Panc1 (cell line): ENCODE results near the gene ORMDL1. TPM values are rescaled to one million over a fixed set of nuclear protein-coding genes. Genes with fewer than 3 reads are reported as not detected.

Experiments
- ATAC-seq: fragments of 200-7000 bp; cut with Tn5 transposase; 2 replicates; pipeline ENCODE4 v1.9.1; 2020; ENCODE audit warnings: mild to moderate bottlenecking, moderate library complexity
- BruUV-seq: library from RNA; stranded (reverse); fragments of 400-500 nt; replicated peaks from 2 replicates; lab custom pipeline; 2021; lab: Mats Ljungman, UMichigan
- CTCF ChIA-PET: fragments of 300-600 bp; sonication (Branson Sonifier 250); formaldehyde crosslinking; loops from one replicate; lab custom pipeline; 2022; ENCODE audit warnings: antibody characterized with exemption; lab: Charles Lee
- POLR2A ChIA-PET: fragments of 300-600 bp; sonication (Branson Sonifier 250); formaldehyde crosslinking; loops from one replicate; lab custom pipeline; 2022; ENCODE audit warnings: antibody characterized with exemption; lab: Charles Lee
- DNase-seq: peaks from one replicate; pipeline ENCODE4 v3.0.0-alpha.2; 2010; ENCODE audit warnings: low read depth, low spot score
- H3K27ac ChIP-seq: 2 replicates; pipeline ENCODE4 v1.5.1; 2011; ENCODE audit warnings: mild to moderate bottlenecking, low read length, inconsistent platforms
- H3K27me3 ChIP-seq: fragments of 200-500 bp; sonication (Bioruptor generic); 2 replicates; pipeline ENCODE4 v1.6.0; 2014; ENCODE audit warnings: low read length, inconsistent platforms; ENCODE audit not compliant: control insufficient read depth, insufficient read depth
- H3K36me3 ChIP-seq: fragments of 200-500 bp; sonication (Bioruptor generic); 2 replicates; pipeline ENCODE4 v1.5.1; 2014; ENCODE audit warnings: inconsistent platforms, mild to moderate bottlenecking, low read length, moderate library complexity; ENCODE audit not compliant: control insufficient read depth, insufficient read depth
- H3K4me1 ChIP-seq: 2 replicates; pipeline ENCODE4 v1.5.1; 2011; ENCODE audit warnings: inconsistent platforms, mild to moderate bottlenecking, low read length, moderate library complexity; ENCODE audit not compliant: control insufficient read depth, insufficient read depth
- H3K4me3 ChIP-seq, 2 experiments: 2 replicates each; pipeline ENCODE4 v1.5.1; 2011 to 2012; ENCODE audit warnings: low read depth in 2 of 2, low read length in 2 of 2, mild to moderate bottlenecking in 2 of 2, inconsistent platforms in 1 of 2, moderate library complexity in 1 of 2
- H3K9me3 ChIP-seq: fragments of 200-500 bp; sonication (Bioruptor generic); 2 replicates; pipeline ENCODE4 v1.5.1; 2014; ENCODE audit warnings: low read depth, mild to moderate bottlenecking, inconsistent platforms, low read length, moderate library complexity; ENCODE audit not compliant: control insufficient read depth, insufficient read depth
- POLR2AphosphoS5 ChIP-seq: IDR thresholded peaks from 2 replicates; pipeline ENCODE4 v1.6.1; 2012; ENCODE audit warnings: mild to moderate bottlenecking, low read depth, low read length, moderate library complexity
- SIN3A ChIP-seq: IDR thresholded peaks from 2 replicates; pipeline ENCODE4 v1.6.1; 2012; ENCODE audit warnings: low read depth, mild to moderate bottlenecking, low read length, moderate library complexity, borderline replicate concordance; ENCODE audit not compliant: insufficient read depth
- TCF7L2 ChIP-seq: IDR thresholded peaks from 2 replicates; pipeline ENCODE4 v1.6.1; 2011; ENCODE audit warnings: mild to moderate bottlenecking, low read depth, low read length, inconsistent platforms
- in situ Hi-C: cut with HindIII; loops from 2 replicates; pipeline ENCODE4 v1.10.0; 2016; ENCODE audit warnings: low sequenced_read_pairs, low pct_unique_long_range_greater_than_20kb
- intact Hi-C: fragments of 100-400 bp; cut with micrococcal nuclease; formaldehyde crosslinking; loops from one replicate; pipeline ENCODE4 v1.10.0; 2022; ENCODE audit not compliant: unreplicated experiment
- total RNA-seq: library from RNA; stranded (reverse); gene quantifications from one replicate; pipeline ENCODE4 v1.2.1, GENCODE V29; 2021; ENCODE audit not compliant: unreplicated experiment
- TF ChIP-seq, protein P1 (sequence below): fragments of 450-650 bp; IDR thresholded peaks from 2 replicates; pipeline ENCODE4 v1.5.1; 2017; ENCODE audit warnings: mild to moderate bottlenecking
- TF ChIP-seq, protein P2 (sequence below), 2 experiments: IDR thresholded peaks; 2 replicates each; pipeline ENCODE4 v1.6.1; 2011 to 2012; ENCODE audit warnings: low read depth in 2 of 2, control low read depth in 1 of 2, low read length in 1 of 2, mild to moderate bottlenecking in 1 of 2, moderate library complexity in 1 of 2; ENCODE audit not compliant: insufficient read depth in 1 of 2

ORMDL1 gene
- total RNA-seq, 1 experiment from 2014 or later, result 42.4 TPM

DNA sequence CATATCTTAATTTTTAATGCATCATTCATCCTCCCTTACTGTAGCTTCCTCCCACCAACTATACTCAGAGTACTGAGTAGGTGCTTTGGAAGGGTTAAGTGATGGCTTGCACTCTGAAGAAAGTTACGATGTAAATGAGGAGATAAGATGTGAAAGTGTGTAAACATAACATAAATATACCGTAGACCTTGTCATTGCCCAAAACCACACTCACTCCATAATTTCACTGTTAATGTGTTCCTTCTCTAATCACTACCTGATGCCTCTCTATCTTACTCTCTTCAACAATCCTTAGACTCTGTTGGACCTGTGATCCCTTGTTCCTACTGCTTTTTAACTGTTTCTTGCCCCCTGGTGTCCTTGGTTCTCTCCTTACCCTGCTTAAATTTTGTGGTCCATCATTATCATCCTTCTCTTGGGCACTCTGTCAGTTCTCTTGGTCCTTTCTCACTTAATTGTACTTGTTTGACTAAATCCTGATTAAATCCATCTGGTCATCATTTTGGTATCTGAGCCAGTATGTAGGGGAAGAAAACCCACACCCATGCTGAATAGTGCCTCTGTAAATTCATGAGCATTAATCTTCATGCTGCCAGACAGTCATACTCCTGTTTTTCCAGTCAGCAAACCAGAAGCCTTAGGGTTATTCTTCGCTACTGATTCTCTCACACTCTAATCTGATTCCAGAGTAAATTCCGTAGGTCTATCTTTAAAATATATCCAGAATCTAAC, 45.1 kb upstream of the ORMDL1 start:
- TF ChIP-seq POLR2AphosphoS5 (no peak), TCF7L2 (no peak), SIN3A (no peak)
- TF ChIP-seq, protein P1, sequence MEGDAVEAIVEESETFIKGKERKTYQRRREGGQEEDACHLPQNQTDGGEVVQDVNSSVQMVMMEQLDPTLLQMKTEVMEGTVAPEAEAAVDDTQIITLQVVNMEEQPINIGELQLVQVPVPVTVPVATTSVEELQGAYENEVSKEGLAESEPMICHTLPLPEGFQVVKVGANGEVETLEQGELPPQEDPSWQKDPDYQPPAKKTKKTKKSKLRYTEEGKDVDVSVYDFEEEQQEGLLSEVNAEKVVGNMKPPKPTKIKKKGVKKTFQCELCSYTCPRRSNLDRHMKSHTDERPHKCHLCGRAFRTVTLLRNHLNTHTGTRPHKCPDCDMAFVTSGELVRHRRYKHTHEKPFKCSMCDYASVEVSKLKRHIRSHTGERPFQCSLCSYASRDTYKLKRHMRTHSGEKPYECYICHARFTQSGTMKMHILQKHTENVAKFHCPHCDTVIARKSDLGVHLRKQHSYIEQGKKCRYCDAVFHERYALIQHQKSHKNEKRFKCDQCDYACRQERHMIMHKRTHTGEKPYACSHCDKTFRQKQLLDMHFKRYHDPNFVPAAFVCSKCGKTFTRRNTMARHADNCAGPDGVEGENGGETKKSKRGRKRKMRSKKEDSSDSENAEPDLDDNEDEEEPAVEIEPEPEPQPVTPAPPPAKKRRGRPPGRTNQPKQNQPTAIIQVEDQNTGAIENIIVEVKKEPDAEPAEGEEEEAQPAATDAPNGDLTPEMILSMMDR, result no peak
- TF ChIP-seq, protein P2, sequence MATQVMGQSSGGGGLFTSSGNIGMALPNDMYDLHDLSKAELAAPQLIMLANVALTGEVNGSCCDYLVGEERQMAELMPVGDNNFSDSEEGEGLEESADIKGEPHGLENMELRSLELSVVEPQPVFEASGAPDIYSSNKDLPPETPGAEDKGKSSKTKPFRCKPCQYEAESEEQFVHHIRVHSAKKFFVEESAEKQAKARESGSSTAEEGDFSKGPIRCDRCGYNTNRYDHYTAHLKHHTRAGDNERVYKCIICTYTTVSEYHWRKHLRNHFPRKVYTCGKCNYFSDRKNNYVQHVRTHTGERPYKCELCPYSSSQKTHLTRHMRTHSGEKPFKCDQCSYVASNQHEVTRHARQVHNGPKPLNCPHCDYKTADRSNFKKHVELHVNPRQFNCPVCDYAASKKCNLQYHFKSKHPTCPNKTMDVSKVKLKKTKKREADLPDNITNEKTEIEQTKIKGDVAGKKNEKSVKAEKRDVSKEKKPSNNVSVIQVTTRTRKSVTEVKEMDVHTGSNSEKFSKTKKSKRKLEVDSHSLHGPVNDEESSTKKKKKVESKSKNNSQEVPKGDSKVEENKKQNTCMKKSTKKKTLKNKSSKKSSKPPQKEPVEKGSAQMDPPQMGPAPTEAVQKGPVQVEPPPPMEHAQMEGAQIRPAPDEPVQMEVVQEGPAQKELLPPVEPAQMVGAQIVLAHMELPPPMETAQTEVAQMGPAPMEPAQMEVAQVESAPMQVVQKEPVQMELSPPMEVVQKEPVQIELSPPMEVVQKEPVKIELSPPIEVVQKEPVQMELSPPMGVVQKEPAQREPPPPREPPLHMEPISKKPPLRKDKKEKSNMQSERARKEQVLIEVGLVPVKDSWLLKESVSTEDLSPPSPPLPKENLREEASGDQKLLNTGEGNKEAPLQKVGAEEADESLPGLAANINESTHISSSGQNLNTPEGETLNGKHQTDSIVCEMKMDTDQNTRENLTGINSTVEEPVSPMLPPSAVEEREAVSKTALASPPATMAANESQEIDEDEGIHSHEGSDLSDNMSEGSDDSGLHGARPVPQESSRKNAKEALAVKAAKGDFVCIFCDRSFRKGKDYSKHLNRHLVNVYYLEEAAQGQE (IDR thresholded peaks at IDR 0.05; ENCODE audit: insufficient read depth in 1 of 2, low read depth in 2 of 2, low read length in 1 of 2), result no peak
- Histone ChIP-seq H3K4me3 (no peak overlapping the region), H3K36me3 (no peaks in the 10 kb centered on the region), H3K9me3 (no peaks in the 10 kb centered on the region), H3K27ac (peak overlapping the region; percentile 6; the same call in 1 of the 2 replicates), H3K4me1 (no peaks in the 10 kb centered on the region; the same call in 1 of the 2 replicates), H3K27me3 (no peaks in the 10 kb centered on the region)
- ChIA-PET CTCF (no interaction called here), POLR2A (no interaction called here)
- DNase-seq (no peak), ATAC-seq (no peak)
- intact Hi-C loops (no loop called here), in situ Hi-C loops (no loop called here)
- BruUV-seq, result no TSS peak

DNA sequence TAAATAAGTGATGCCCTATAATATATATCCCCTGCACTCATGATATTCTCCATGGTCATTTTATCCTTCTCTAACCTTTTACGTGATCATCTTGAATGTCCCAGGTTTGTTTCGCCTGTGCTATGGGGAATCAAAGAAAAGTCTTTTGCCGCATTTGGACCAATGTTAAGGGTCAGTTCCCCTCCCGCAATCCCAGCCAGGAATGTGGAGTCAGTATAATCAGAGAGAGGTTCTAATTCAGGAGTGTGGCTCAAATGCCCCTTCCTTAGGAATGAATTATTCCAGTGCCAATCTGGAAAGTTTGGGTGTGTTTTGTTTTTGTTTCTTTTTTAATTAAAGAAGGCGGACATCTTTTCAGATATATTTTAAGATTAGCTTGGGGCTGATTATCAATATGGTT, 41.9 kb upstream of the ORMDL1 start:
- BruUV-seq, result no TSS peak
- intact Hi-C loops (no loop called here), in situ Hi-C loops (no loop called here)
- H3K27me3 ChIP-seq, result no peaks in the 10 kb centered on the region
- no peaks in the 10 kb centered on the region for H3K36me3 ChIP-seq
- no peaks in the 10 kb centered on the region; the same call in 1 of the 2 replicates for H3K4me1 ChIP-seq
- no peak for TF ChIP-seq SIN3A
- no peak for TF ChIP-seq TCF7L2
- TF ChIP-seq, protein P1, result no peak
- TF ChIP-seq, protein P2 (IDR thresholded peaks at IDR 0.05; ENCODE audit: insufficient read depth in 1 of 2, low read depth in 2 of 2, low read length in 1 of 2), result no peak
- TF ChIP-seq POLR2AphosphoS5, result no peak
- DNase-seq (no peak), ATAC-seq (no peak)
- ChIA-PET CTCF (no interaction called here), POLR2A (no interaction called here)
- H3K27ac ChIP-seq, result no peak overlapping the region; the same call in 1 of the 2 replicates
- no peaks in the 10 kb centered on the region for H3K9me3 ChIP-seq
- no peak overlapping the region for H3K4me3 ChIP-seq
